Glomerular visceral epithelial cell (primary cell): ENCODE results near the gene TRABD2A.
"Not testable (repeated sequence)": the region's sequence is repeated elsewhere in the genome, so short reads cannot be mapped to it uniquely, and the experiment has no call there.

Experiments used
- DNase-seq: peaks from one replicate; pipeline ENCODE4 v3.0.0-alpha.2; 2016; ENCODE audit errors: extremely low spot score

TRABD2A gene

GRCh38 chr2:84880645-84881521, at the start of gene TRABD2A:
TSS of gene TRABD2A (minus strand) at chr2:84881084. CDS start at chr2:84881039, 45 bp downstream.
- peak; percentile 15 for DNase-seq

- DNase-seq: no peak
These were observed 46.4 kb upstream of the TRABD2A start for GRCh38 chr2:84927275-84927627.

- DNase-seq: peak; percentile 93
These were observed 45.0 kb upstream of the TRABD2A start for GRCh38 chr2:84925724-84926376.

- no peak for DNase-seq
These were observed 44.4 kb upstream of the TRABD2A start for GRCh38 chr2:84925336-84925723.

- DNase-seq: peak; percentile 35
These were observed 43.6 kb upstream of the TRABD2A start for GRCh38 chr2:84924173-84925106.

GRCh38 chr2:84923009-84923408, 42.1 kb upstream of the TRABD2A start:
- no peak for DNase-seq

- DNase-seq: peak; percentile 87
These were observed 39.1 kb upstream of the TRABD2A start for GRCh38 chr2:84919885-84920580.

- DNase-seq: no peak
These were observed 37.5 kb upstream of the TRABD2A start for GRCh38 chr2:84918430-84918829.

GRCh38 chr2:84917821-84918220, 36.9 kb upstream of the TRABD2A start:
- DNase-seq: not testable (repeated sequence)

GRCh38 chr2:84915675-84916074, 34.8 kb upstream of the TRABD2A start:
- DNase-seq: not testable (repeated sequence)

- no peak for DNase-seq
These were observed 33.5 kb upstream of the TRABD2A start for GRCh38 chr2:84914334-84914733.

- DNase-seq: no peak
These were observed 32.1 kb upstream of the TRABD2A start for GRCh38 chr2:84912984-84913383.

- DNase-seq: no peak
These were observed 30.3 kb upstream of the TRABD2A start for GRCh38 chr2:84911135-84911678.

GRCh38 chr2:84908948-84909713, 28.2 kb upstream of the TRABD2A start:
- no peak for DNase-seq

- DNase-seq: peak; percentile 93
These were observed 26.2 kb upstream of the TRABD2A start for GRCh38 chr2:84906900-84907714.

- DNase-seq: peak; percentile 12
These were observed 25.4 kb upstream of the TRABD2A start for GRCh38 chr2:84906108-84906899.

- peak; percentile 91 for DNase-seq
These were observed 24.6 kb upstream of the TRABD2A start, which contains the start of gene TMSB10 for GRCh38 chr2:84905181-84906107. TSS of gene TMSB10 (plus strand) at chr2:84905656.
